A673 (cell line): ENCODE results near the gene SUMF1.

Experiments used
- CTCF ChIP-seq: fragments of 300-800, 200-600 bp; sonication (generic); conservative IDR thresholded peaks from 2 replicates; pipeline ENCODE4 v1.5.1; 2017; ENCODE audit warnings: low read depth, mild to moderate bottlenecking, antibody characterized with exemption, low read length, moderate library complexity, mixed read lengths
- EZH2 ChIP-seq: fragments of 200-600 bp; sonication (generic); IDR thresholded peaks from 2 replicates; pipeline ENCODE4 v1.6.1; 2017; ENCODE audit warnings: borderline replicate concordance, low read depth, mild to moderate bottlenecking, mixed read lengths, antibody characterized with exemption, low read length; ENCODE audit not compliant: poor library complexity, severe bottlenecking

- TF ChIP-seq EZH2 (no peak), CTCF (no peak)
These were observed 29.0 kb upstream of the SUMF1 start for GRCh38 chr3:4496087-4496452.
